Measurements from ENCODE around the gene UVSSA.

GRCh38 chr4:1316537-1317168 is 30.4 kb upstream of the UVSSA start:
- no peak for TF ChIP-seq CTCF (IDR thresholded peaks at IDR 0.05 in 4 of 5, conservative IDR thresholded peaks at IDR 0.05 in 1 of 5)
- no peak for TF ChIP-seq POLR2A (IDR thresholded peaks at IDR 0.05)

Data from gastrocnemius medialis (tissue), 4 donors.